SK-N-SH (cell line): ENCODE measurements around the gene DGKD.

Experiments used
- CTCF ChIP-seq: fragments of 200-600 bp; sonication (generic); IDR thresholded peaks from 2 replicates; pipeline ENCODE4 v1.6.1; 2017; ENCODE audit warnings: antibody characterized with exemption, mild to moderate bottlenecking, moderate library complexity
- ELF1 ChIP-seq: IDR thresholded peaks from 2 replicates; pipeline ENCODE4 v1.4.0; 2012
- EZH2phosphoT487 ChIP-seq: fragments of 200-600 bp; sonication (generic); IDR thresholded peaks from 2 replicates; pipeline ENCODE4 v1.6.1; 2017; ENCODE audit warnings: low read depth, mixed run types, mild to moderate bottlenecking, antibody characterized with exemption, moderate library complexity, borderline replicate concordance
- RAD21 ChIP-seq: IDR thresholded peaks from 2 replicates; pipeline ENCODE4 v1.6.1; 2012; ENCODE audit warnings: mild to moderate bottlenecking, low read length
- SIN3A ChIP-seq: IDR thresholded peaks from 2 replicates; pipeline ENCODE4 v1.6.1; 2012; ENCODE audit warnings: low read depth, mild to moderate bottlenecking, low read length, moderate library complexity, borderline replicate concordance
- TEAD4 ChIP-seq: IDR thresholded peaks from 2 replicates; pipeline ENCODE4 v1.4.0; 2012; ENCODE audit warnings: mild to moderate bottlenecking, borderline replicate concordance; ENCODE audit not compliant: insufficient read depth
- TF ChIP-seq, protein P1 (sequence below): IDR thresholded peaks from 2 replicates; pipeline ENCODE4 v1.6.1; 2012; ENCODE audit warnings: mild to moderate bottlenecking, low read depth, low read length, moderate library complexity
- TF ChIP-seq, protein P2 (sequence below): IDR thresholded peaks from 2 replicates; pipeline ENCODE4 v1.4.0; 2012; ENCODE audit warnings: low read depth

- TF ChIP-seq CTCF (no peak), EZH2phosphoT487 (no peak), SIN3A (no peak), TEAD4 (no peak), RAD21 (no peak), ELF1 (no peak)
- TF ChIP-seq, protein P1, sequence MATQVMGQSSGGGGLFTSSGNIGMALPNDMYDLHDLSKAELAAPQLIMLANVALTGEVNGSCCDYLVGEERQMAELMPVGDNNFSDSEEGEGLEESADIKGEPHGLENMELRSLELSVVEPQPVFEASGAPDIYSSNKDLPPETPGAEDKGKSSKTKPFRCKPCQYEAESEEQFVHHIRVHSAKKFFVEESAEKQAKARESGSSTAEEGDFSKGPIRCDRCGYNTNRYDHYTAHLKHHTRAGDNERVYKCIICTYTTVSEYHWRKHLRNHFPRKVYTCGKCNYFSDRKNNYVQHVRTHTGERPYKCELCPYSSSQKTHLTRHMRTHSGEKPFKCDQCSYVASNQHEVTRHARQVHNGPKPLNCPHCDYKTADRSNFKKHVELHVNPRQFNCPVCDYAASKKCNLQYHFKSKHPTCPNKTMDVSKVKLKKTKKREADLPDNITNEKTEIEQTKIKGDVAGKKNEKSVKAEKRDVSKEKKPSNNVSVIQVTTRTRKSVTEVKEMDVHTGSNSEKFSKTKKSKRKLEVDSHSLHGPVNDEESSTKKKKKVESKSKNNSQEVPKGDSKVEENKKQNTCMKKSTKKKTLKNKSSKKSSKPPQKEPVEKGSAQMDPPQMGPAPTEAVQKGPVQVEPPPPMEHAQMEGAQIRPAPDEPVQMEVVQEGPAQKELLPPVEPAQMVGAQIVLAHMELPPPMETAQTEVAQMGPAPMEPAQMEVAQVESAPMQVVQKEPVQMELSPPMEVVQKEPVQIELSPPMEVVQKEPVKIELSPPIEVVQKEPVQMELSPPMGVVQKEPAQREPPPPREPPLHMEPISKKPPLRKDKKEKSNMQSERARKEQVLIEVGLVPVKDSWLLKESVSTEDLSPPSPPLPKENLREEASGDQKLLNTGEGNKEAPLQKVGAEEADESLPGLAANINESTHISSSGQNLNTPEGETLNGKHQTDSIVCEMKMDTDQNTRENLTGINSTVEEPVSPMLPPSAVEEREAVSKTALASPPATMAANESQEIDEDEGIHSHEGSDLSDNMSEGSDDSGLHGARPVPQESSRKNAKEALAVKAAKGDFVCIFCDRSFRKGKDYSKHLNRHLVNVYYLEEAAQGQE = no peak
- TF ChIP-seq, protein P2, sequence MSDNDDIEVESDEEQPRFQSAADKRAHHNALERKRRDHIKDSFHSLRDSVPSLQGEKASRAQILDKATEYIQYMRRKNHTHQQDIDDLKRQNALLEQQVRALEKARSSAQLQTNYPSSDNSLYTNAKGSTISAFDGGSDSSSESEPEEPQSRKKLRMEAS = no peak
These were observed 128.3 kb downstream of the DGKD start for GRCh38 chr2:233482616-233483015.
